Muscle of leg (tissue), 11 donors: ENCODE data around the gene EGR1. TPM values are rescaled to one million over a fixed set of nuclear protein-coding genes. Genes with fewer than 3 reads are reported as not detected.

ENCODE experiments used
- DNase-seq: peaks from one replicate; pipeline ENCODE4 v3.0.0; 2013
- H3K27ac ChIP-seq: one replicate; pipeline ENCODE4 v1.5.1; 2013; ENCODE audit warnings: mild to moderate bottlenecking, low read length, control low read depth
- H3K27me3 ChIP-seq: one replicate; pipeline ENCODE4 v1.6.1; 2013; ENCODE audit warnings: low read length; ENCODE audit not compliant: control insufficient read depth, insufficient read depth
- H3K36me3 ChIP-seq: one replicate; pipeline ENCODE4 v1.6.1; 2013; ENCODE audit warnings: low read length; ENCODE audit not compliant: control insufficient read depth, insufficient read depth
- H3K4me1 ChIP-seq: one replicate; pipeline ENCODE4 v1.6.1; 2013; ENCODE audit warnings: low read length; ENCODE audit not compliant: control insufficient read depth, insufficient read depth
- H3K4me3 ChIP-seq: one replicate; pipeline ENCODE4 v1.5.1; 2013; ENCODE audit warnings: low read length, control low read depth
- H3K9me3 ChIP-seq: replicated peaks from 2 replicates; pipeline ENCODE4 v1.6.1; 2013; ENCODE audit warnings: low read depth, low read length; ENCODE audit not compliant: control insufficient read depth
- WGBS: methylation state at CpG from one replicate; pipeline ENCODE4 v1.1.5; 2013; ENCODE audit warnings: missing lambda C conversion rate; ENCODE audit not compliant: insufficient coverage; 5-methylcytosine and 5-hydroxymethylcytosine counted together
- polyA plus RNA-seq, 8 donors: library from polyadenylated mRNA; unstranded; fragments of 120-200 nt; gene quantifications; one replicate each; pipeline versions ENCODE4 v1.2.1 to v1.2.3, GENCODE V29; 2013; ENCODE audit warnings: inconsistent platforms in 1 of 8, low replicate concordance in 1 of 8; ENCODE audit not compliant: insufficient read length in 8 of 8, insufficient read depth in 1 of 8
- total RNA-seq: library from RNA; stranded (reverse); fragments of 120-200 nt; gene quantifications from one replicate; pipeline ENCODE4 v1.2.4, GENCODE V29; 2013

EGR1 gene
- total and polyA plus RNA-seq, 9 donors = 31.6 to 480 (median 308) TPM

GRCh38 chr5:138450971-138451370, 14.3 kb upstream of the EGR1 start:
- 86% methylated on average over 5 of the region's 5 CpGs for WGBS
- Histone ChIP-seq H3K36me3 (no peaks in the 10 kb centered on the region), H3K27me3 (no peaks in the 10 kb centered on the region), H3K4me3 (no peak overlapping the region), H3K4me1 (peaks cover 8% of the 10 kb centered on the region), H3K27ac (no peak overlapping the region), H3K9me3 (no peaks in the 10 kb centered on the region)
- no peak for DNase-seq

GRCh38 chr5:138452720-138453119, 12.6 kb upstream of the EGR1 start:
- Histone ChIP-seq H3K36me3 (no peaks in the 10 kb centered on the region), H3K27ac (no peak overlapping the region), H3K9me3 (no peaks in the 10 kb centered on the region), H3K4me3 (no peak overlapping the region), H3K27me3 (peaks cover 3% of the 10 kb centered on the region), H3K4me1 (peaks cover 8% of the 10 kb centered on the region)
- 91% methylated on average over 3 of the region's 6 CpGs for WGBS
- DNase-seq = no peak

GRCh38 chr5:138453590-138453989, 11.7 kb upstream of the EGR1 start:
- no peak for DNase-seq
- Histone ChIP-seq H3K9me3 (no peaks in the 10 kb centered on the region), H3K4me3 (no peak overlapping the region), H3K4me1 (peaks cover 13% of the 10 kb centered on the region), H3K27ac (no peak overlapping the region), H3K36me3 (no peaks in the 10 kb centered on the region), H3K27me3 (peaks cover 3% of the 10 kb centered on the region)
- 87% methylated on average over 13 of the region's 13 CpGs for WGBS

- DNase-seq = no peak
- WGBS = 86% methylated on average over 4 of the region's 8 CpGs
Observed at GRCh38 chr5:138454121-138454520, 11.2 kb upstream of the EGR1 start.

GRCh38 chr5:138455232-138455930, 9.9 kb upstream of the EGR1 start:
- peak; percentile 6 for DNase-seq
- Histone ChIP-seq H3K27me3 (peaks cover 3% of the 10 kb centered on the region), H3K4me1 (peaks cover 10% of the 10 kb centered on the region), H3K27ac (no peak overlapping the region), H3K4me3 (no peak overlapping the region), H3K9me3 (no peaks in the 10 kb centered on the region), H3K36me3 (no peaks in the 10 kb centered on the region)
- WGBS = 76% methylated on average over 5 of the region's 11 CpGs

More at GRCh38 chr5:138454121-138454520, 11.2 kb upstream of the EGR1 start:
- Histone ChIP-seq H3K27ac (no peak overlapping the region), H3K4me3 (no peak overlapping the region), H3K9me3 (no peaks in the 10 kb centered on the region), H3K36me3 (no peaks in the 10 kb centered on the region), H3K27me3 (peaks cover 3% of the 10 kb centered on the region), H3K4me1 (peaks cover 17% of the 10 kb centered on the region)

- no peaks in the 10 kb centered on the region for H3K9me3 ChIP-seq
- no peak for DNase-seq
- WGBS = 80% methylated on average over 8 of the region's 12 CpGs
- H3K4me3 ChIP-seq = no peak overlapping the region
- H3K36me3 ChIP-seq = no peaks in the 10 kb centered on the region
- H3K4me1 ChIP-seq = peaks cover 10% of the 10 kb centered on the region
- H3K27ac ChIP-seq = no peak overlapping the region
- H3K27me3 ChIP-seq = peaks cover 3% of the 10 kb centered on the region
Observed at GRCh38 chr5:138457531-138458275, 7.6 kb upstream of the EGR1 start.

GRCh38 chr5:138458384-138458783, 6.9 kb upstream of the EGR1 start:
- Histone ChIP-seq H3K9me3 (no peaks in the 10 kb centered on the region), H3K27me3 (peaks cover 3% of the 10 kb centered on the region), H3K4me1 (peaks cover 15% of the 10 kb centered on the region), H3K27ac (no peak overlapping the region), H3K4me3 (no peak overlapping the region), H3K36me3 (no peaks in the 10 kb centered on the region)
- peak; percentile 38 for DNase-seq
- WGBS = 45% methylated on average over 6 of the region's 11 CpGs

GRCh38 chr5:138458856-138459255, 6.4 kb upstream of the EGR1 start:
- Histone ChIP-seq H3K27ac (no peak overlapping the region), H3K36me3 (no peaks in the 10 kb centered on the region), H3K9me3 (no peaks in the 10 kb centered on the region), H3K27me3 (peaks cover 3% of the 10 kb centered on the region), H3K4me1 (peaks cover 19% of the 10 kb centered on the region), H3K4me3 (no peak overlapping the region)
- 71% methylated on average over 8 of the region's 9 CpGs for WGBS
- no peak for DNase-seq

GRCh38 chr5:138459311-138459933, 5.9 kb upstream of the EGR1 start:
- Histone ChIP-seq H3K36me3 (no peaks in the 10 kb centered on the region), H3K9me3 (no peaks in the 10 kb centered on the region), H3K27me3 (peaks cover 3% of the 10 kb centered on the region), H3K27ac (no peak overlapping the region), H3K4me3 (no peak overlapping the region), H3K4me1 (peaks cover 22% of the 10 kb centered on the region)
- DNase-seq = peak; percentile 78
- WGBS = 35% methylated on average over 7 of the region's 11 CpGs

- H3K27ac ChIP-seq = no peak overlapping the region
- peaks cover 23% of the 10 kb centered on the region for H3K4me1 ChIP-seq
Observed at GRCh38 chr5:138460032-138460693, 5.1 kb upstream of the EGR1 start.

More at GRCh38 chr5:138460032-138460693, 5.1 kb upstream of the EGR1 start:
- Histone ChIP-seq H3K36me3 (no peaks in the 10 kb centered on the region), H3K9me3 (no peaks in the 10 kb centered on the region), H3K4me3 (no peak overlapping the region), H3K27me3 (peaks cover 3% of the 10 kb centered on the region)
- DNase-seq = peak; percentile 3
- 78% methylated on average over 3 of the region's 4 CpGs for WGBS
